C4-2B (cell line): ENCODE data around the gene EFEMP1.

Experiments
- ZFX ChIP-seq: fragments of 450-650 bp; IDR thresholded peaks from 2 replicates; pipeline ENCODE4 v1.6.1; 2017
- TF ChIP-seq, protein P1 (sequence below): fragments of 450-650 bp; conservative IDR thresholded peaks from 2 replicates; pipeline ENCODE4 v1.5.1; 2017; ENCODE audit warnings: mild to moderate bottlenecking

- TF ChIP-seq, protein P1, sequence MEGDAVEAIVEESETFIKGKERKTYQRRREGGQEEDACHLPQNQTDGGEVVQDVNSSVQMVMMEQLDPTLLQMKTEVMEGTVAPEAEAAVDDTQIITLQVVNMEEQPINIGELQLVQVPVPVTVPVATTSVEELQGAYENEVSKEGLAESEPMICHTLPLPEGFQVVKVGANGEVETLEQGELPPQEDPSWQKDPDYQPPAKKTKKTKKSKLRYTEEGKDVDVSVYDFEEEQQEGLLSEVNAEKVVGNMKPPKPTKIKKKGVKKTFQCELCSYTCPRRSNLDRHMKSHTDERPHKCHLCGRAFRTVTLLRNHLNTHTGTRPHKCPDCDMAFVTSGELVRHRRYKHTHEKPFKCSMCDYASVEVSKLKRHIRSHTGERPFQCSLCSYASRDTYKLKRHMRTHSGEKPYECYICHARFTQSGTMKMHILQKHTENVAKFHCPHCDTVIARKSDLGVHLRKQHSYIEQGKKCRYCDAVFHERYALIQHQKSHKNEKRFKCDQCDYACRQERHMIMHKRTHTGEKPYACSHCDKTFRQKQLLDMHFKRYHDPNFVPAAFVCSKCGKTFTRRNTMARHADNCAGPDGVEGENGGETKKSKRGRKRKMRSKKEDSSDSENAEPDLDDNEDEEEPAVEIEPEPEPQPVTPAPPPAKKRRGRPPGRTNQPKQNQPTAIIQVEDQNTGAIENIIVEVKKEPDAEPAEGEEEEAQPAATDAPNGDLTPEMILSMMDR, result no peak
- TF ChIP-seq ZFX, result no peak
These were observed 16.6 kb downstream of the EFEMP1 start for GRCh38 chr2:55906993-55907392.
